HS-27A (cell line): ENCODE data around the gene IFT52.

Experiments used
- DNase-seq: peaks from one replicate; pipeline ENCODE4 v3.0.0-alpha.2; 2012; ENCODE audit warnings: low read depth, missing footprints

IFT52 gene

DNA sequence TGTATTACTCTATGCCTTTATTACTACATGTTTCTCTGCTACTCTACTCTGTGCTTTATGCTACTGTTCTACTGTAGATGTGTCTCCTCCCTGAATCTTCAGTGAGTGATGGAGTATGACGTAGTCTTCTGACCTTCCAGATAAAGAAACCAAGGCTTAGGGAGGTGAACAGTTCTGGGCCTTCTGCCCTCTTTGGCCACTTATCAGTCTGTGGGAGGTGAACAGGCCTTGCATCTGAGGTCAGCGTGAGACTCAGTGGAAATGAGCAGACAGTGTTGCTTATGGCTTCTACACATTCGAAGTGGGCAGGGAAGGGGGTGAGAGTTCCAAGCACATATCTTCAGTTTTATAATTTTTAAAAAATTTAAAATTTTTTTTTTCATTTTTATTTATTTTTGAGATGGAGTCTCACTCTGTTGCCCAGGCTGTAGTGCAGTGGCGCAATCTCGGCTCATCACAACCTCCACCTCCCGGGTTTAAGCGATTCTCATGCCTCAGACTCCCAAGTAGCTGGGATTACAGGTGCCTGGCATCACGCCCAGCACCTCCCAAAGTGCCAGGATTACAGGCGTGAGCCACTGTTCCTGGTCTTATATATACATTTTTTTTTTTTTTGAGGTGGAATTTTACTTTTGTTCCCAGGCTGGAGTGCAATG, 100.3 kb downstream of the IFT52 start:
- DNase-seq, result no peak

GRCh38 chr20:43691928-43692524, 101.3 kb downstream of the IFT52 start:
- DNase-seq, result no peak

DNA sequence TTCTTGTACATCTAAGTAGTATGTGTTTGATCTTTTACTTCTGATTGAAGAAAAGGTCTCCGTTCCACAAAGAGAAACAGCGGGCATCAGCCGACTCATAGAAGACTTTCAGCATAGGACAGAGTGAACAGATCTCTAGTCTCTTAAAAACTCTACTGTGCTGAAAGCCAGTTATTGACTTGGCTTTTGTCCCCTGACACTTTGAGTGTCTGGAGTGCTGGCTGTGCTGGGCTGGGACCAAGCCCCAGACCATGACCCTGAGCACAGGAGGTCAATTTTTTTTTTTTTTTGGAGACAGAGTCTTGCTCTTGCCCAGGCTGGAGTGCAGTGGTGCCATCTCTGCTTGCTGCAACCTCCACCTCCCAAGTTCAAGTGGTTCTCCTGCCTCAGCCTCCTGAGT, 104.0 kb downstream of the IFT52 start:
- DNase-seq, result no peak

DNA sequence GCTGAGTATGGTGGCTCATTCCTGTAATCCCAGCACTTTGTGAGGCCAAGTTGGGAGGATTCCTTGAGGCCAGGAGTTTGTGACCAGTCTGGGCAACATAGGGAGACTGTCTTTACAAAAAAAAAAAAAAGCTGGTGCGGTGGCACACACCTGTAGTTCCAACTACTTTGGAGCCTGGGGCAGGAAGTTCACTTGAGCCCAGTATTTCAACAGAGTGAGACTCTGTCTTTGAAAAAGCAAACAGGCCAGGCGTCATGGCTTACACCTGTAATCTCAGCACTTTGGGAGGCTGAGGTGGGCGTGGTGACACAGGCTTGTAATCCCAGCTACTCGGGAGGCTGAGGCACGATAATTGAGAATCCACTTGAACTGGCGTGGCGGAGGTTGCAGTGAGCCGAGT, 104.8 kb downstream of the IFT52 start:
- DNase-seq, result no peak
